NK-92 treated with Interleukin-12 subunit alpha and Interleukin-12 subunit beta, amount 100 ng/mL, for 24 hours (cell line): ENCODE measurements around the gene SPRED2.

ENCODE experiments used
- DNase-seq: peaks from one replicate; lab custom pipeline; 2025; lab: John Stamatoyannopoulos, UW

The SPRED2 gene

GRCh38 chr2:65415091-65415490 lies 17.3 kb downstream of the SPRED2 start:
- no peak for DNase-seq

GRCh38 chr2:65413610-65414009 lies 18.8 kb downstream of the SPRED2 start:
- DNase-seq = no peak

DNA sequence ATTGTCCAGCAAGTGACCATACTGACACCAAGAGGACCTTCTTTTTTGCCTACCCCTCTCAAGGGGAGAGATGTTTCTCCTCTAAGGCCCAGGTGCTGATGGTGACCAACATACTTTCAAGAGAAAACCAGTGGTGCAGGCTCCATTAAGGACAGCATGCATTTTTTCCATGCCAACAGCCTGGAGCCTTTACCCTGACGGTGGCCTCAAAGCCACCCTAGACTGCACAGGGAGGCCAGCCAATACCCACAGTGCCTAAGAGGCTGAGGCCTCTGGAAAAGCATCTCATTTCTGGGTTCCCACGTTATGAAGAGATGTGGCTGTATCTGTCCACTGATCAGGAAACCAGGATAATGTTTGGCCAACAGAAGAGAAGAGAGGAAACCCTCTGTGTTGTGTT lies 19.3 kb downstream of the SPRED2 start:
- DNase-seq = no peak

DNA sequence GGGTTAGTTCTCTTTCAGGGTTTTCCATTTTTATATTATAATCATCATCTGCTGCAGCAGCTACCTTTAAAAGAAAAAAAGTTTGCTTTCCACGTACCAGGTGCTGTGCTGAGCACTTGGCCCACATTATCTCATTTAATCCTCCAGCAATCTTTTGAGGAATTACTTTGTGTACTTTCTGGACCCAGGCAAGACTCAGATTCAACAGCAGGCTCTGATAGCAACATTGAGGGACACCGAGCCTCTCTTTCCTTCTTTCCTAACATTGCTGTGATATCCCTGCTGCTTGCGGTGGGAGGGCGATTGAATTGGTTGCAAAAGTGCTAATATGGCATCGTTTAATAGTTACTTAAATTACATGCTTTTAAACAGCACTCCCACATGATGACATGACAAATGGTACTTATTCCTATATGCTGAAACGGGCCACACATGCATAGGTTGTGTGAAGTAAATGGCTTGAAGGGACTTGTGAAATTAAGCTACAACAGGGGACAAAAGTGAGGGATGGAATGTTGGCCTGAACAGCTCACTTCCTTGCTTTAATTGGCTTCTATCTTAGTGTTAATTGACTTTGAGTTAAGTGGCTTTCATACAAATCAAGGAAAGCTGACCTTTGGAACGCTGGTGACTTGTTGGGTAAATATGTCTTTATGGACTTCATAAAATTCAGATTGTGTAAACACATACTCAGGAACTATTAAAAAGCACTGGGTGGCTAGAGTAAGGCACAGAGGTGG lies 21.2 kb downstream of the SPRED2 start:
- no peak for DNase-seq

DNA sequence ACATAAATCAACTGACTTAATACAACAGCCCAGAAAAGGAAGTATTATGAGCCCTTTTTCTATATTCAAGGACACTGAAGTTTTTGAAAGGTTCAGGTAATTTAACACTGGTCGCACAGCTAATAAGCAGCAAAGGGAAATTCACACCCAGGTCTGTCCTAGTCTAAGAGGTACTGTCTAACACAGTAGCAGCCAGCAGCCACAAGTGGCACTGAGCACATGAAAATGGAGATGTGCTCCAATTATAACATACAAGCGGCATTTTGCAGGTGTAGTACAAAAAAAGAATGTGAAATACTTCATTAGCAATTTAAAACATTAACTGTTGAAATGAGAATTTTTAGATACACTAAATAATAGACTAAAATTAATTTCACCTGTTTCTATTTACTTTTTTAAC lies 23.4 kb downstream of the SPRED2 start:
- DNase-seq = no peak

- no peak for DNase-seq
Observed at GRCh38 chr2:65407240-65407639, 25.2 kb downstream of the SPRED2 start.

GRCh38 chr2:65404988-65405697 lies 27.3 kb downstream of the SPRED2 start:
- no peak for DNase-seq

DNA sequence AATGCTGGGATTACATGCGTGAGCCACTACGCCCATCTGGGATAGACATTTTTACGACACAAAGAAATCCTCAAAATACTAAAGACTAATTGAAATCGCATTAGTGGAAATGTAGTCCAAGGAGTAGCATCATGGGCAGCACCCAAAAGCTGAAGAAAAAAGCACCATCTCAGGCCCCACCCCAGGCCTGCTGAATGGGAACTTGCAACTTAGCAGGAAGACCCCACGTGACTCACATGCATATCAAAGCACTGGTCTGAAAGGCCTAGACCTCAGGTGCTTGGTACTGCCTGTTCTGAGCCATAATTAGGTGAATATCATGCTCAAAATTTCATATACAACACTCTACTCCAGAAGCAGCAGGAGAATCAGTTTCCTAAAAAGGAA lies 28.9 kb downstream of the SPRED2 start:
- DNase-seq = no peak

GRCh38 chr2:65402780-65403528 lies 29.4 kb downstream of the SPRED2 start:
- no peak for DNase-seq

DNA sequence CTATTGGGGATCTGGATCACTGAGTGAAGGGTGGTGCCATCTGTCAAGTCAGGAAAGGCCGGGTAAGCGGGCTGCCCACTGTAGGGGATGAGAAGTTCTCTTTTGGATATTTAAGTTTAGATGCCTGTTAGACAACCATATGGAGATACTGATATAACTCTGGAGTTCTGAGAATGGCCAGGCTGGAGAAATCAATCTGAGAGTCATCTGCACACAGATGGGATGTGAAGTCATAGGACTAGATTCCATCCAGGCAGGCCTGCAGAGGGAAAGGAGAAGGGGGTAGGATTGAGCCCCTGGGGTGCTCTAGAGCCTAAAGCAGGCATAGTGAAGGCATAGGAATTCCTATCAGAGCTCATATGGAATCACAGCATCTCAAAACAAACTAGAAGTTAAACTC lies 30.1 kb downstream of the SPRED2 start:
- DNase-seq = no peak

GRCh38 chr2:65397122-65397521 lies 35.3 kb downstream of the SPRED2 start:
- peak; percentile 64 for DNase-seq

- DNase-seq = no peak
Observed at GRCh38 chr2:65396348-65397026, 35.9 kb downstream of the SPRED2 start.

GRCh38 chr2:65395621-65396347 lies 36.6 kb downstream of the SPRED2 start:
- DNase-seq = no peak

DNA sequence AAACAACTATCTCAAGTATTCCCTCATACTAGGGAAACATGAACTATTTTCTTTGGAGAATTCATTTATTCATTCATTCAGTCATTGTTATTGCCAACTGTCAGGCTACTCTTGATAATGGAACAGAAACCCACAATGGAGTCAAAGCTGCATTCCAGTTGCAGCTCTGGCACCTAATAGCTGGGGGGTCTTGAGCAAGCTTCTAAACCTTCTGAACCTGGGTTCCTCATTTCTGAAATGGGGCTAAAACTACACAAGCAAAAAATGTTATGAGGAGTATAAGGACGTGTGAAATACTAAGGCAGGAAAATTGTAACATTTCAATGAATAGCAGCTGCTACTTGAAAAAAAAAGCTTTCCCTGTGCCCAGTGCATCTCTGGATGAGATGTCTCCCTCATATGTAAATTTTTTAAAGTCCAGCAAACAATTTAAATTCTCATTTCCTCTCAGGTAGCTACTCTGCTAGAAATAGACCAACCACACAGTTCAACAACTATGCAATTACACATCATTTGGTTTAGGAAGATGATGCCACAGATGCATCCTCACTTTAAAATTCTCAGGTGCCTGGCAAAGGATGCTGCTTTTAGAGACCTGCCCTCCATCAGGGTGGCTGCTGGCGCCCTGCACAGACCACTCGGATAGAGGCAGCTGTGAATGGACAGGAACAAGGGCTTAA lies 38.5 kb downstream of the SPRED2 start:
- DNase-seq = no peak

DNA sequence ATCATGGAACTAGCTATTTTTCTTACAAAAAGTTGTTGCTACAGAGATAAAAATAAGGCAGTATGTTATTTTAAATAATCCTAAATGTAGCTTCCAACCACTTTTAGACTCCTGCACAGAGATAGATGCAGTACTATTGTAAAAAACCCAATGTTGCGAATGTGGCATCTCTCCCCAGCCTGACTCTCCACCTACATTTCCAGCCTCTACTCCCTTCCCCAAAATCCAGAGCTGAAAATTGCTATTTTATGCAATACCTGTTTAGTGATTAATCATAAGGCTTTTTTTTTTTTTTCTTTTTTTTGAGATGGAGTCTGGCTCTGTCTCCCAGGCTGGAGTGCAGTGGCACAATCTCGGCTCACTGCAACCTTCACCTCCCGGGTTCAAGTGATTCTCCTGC lies 39.4 kb downstream of the SPRED2 start:
- DNase-seq = no peak

DNA sequence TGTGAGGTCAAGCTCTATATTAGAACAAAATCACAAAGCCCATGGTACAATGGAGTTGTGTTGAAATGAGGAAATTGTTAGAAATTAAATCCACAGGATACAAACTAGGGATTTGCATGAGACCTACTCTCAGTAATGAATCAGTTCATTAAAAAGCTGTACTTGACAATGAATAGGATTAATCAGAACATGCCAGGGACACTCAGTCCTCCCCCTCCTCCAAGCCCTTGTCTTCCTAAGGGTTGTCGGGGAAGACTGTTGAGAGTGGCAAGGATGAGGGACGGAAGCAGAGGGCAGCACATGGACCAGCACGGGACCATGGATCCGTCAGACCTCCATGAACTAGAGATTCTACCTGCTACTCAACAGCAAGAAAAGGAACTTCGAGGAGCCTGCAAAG lies 39.8 kb downstream of the SPRED2 start:
- no peak for DNase-seq

DNA sequence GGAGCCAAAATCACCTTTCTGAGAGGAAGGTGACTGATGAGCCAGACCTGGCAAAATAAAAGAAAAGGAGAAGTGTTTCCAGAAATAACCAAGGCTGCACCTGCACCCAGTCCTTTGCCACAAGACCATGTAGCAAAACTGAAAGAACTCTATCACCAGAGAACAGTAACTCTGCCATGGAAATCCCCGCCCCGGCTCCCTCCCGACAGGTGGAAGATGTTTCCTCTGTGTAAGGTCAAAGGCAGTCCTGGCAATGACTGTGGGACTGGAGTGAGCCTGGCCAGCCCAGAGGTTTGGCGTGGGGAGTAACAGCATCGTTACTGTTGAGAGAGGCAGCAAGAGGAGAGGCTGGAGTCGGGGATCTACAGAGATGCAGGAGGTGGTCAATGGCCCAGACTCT lies 42.3 kb downstream of the SPRED2 start:
- DNase-seq = no peak

DNA sequence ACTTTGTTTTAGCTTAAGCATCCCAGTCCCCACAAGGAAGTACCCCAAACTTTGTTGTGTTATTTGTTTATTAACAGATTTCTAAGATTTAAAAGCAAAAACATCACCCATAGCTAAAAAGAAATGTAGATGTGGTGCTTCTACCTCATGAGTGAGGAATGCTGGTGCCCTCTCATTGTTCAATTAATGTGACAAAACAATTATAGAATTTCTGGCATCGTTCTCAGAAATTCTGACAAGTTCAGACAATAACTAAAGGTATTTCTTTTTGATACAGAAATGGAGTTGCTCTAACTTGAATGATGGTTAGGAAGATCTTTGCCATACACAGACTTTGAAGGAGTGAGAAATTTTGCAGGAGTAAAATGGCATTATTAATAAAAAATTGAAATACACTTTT lies 42.9 kb downstream of the SPRED2 start:
- no peak for DNase-seq

- no peak for DNase-seq
Observed at GRCh38 chr2:65388596-65389390, 43.6 kb downstream of the SPRED2 start.

GRCh38 chr2:65388051-65388531 lies 44.3 kb downstream of the SPRED2 start:
- no peak for DNase-seq
